Sigmoid colon (tissue), 4 donors: ENCODE data around the gene PANX1.

Experiments
- CTCF ChIP-seq, 4 experiments: fragments of 450-650 bp in 3 of 4; fragments of 200-600 bp in 1 of 4; IDR thresholded peaks; one replicate each; pipeline ENCODE4 v1.5.1; 2016 to 2019; ENCODE audit warnings: antibody characterized with exemption in 4 of 4, mild to moderate bottlenecking in 3 of 4, moderate library complexity in 2 of 4
- EP300 ChIP-seq, 4 donors: sonication (generic); formaldehyde crosslinking; IDR thresholded peaks; one replicate each; pipeline ENCODE4 v1.6.1; 2017; ENCODE audit warnings: antibody characterized with exemption in 4 of 4
- POLR2A ChIP-seq, 2 donors: fragments of 450-650 bp; IDR thresholded peaks; one replicate each; pipeline ENCODE4 v1.6.1; 2016; ENCODE audit warnings: antibody characterized with exemption in 2 of 2, mild to moderate bottlenecking in 2 of 2, moderate library complexity in 2 of 2
- POLR2AphosphoS5 ChIP-seq, 4 donors: sonication (generic); formaldehyde crosslinking; IDR thresholded peaks; one replicate each; pipeline ENCODE4 v1.6.1; 2017; ENCODE audit warnings: antibody characterized with exemption in 4 of 4

GRCh38 chr11:94198718-94199117 is 70.1 kb downstream of the PANX1 start:
- TF ChIP-seq CTCF (IDR thresholded peaks at IDR 0.05) (no peak), POLR2A (IDR thresholded peaks at IDR 0.05) (no peak), POLR2AphosphoS5 (IDR thresholded peaks at IDR 0.05) (no peak), EP300 (IDR thresholded peaks at IDR 0.05) (no peak)
